ENCODE measurements around the gene AIM2.

DNA sequence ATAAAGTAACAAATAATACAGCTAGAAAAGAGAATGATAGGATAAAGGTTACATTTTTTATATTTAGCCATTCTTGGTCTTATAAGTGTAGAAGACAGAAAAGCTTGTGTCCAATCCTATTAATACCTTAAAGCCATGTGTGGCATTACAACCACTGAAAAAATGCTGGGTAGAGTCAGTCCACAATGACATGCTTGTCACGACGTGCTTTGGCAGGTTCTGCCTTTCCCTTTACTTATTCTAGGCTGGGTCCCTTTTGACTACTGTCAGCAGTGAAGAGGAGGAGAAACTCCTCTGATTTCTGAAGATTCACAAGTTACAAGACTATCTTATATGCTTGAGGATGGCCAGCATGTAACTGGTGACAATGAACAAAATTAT lies 14.6 kb upstream of the AIM2 start:
- TF ChIP-seq CTCF (IDR thresholded peaks at IDR 0.05) (no peak), POLR2AphosphoS5 (IDR thresholded peaks at IDR 0.05) (no peak)

Measured in gastroesophageal sphincter (tissue), 3 donors.